Keratinocyte (primary cell): ENCODE measurements around the gene SIGLEC15. TPM values are rescaled to one million over a fixed set of nuclear protein-coding genes. Genes with fewer than 3 reads are reported as not detected.

Experiments used
- DNase-seq: peaks from one replicate; pipeline ENCODE4 v3.0.0-alpha.2; 2011; ENCODE audit warnings: low read depth, missing footprints, low spot score
- FAIRE-seq: peaks from 2 replicates; lab custom pipeline; 2011; peaks lifted over from hg19 to GRCh38; lab: Jason Lieb, UNC
- H2AFZ ChIP-seq: 2 replicates; pipeline ENCODE4 v1.6.0; 2012; ENCODE audit warnings: low read length, control low read depth, inconsistent platforms; ENCODE audit not compliant: control insufficient read depth
- H3K27ac ChIP-seq: 2 replicates; pipeline ENCODE4 v1.5.1; 2011; ENCODE audit warnings: low read length; ENCODE audit not compliant: control insufficient read depth, insufficient read depth
- H3K27me3 ChIP-seq: 3 replicates; pipeline ENCODE4 v1.6.0; 2011; ENCODE audit warnings: low read length; ENCODE audit not compliant: control insufficient read depth, insufficient read depth; ENCODE audit errors: extremely low read depth
- H3K36me3 ChIP-seq, 2 experiments: 2 replicates in 1 of 2; 3 replicates in 1 of 2; pipeline ENCODE4 v1.5.1; 2011; ENCODE audit warnings: low read length in 2 of 2, mild to moderate bottlenecking in 1 of 2; ENCODE audit not compliant: control insufficient read depth in 2 of 2, insufficient read depth in 2 of 2; ENCODE audit errors: extremely low read depth in 1 of 2
- H3K4me1 ChIP-seq: 3 replicates; pipeline ENCODE4 v1.5.1; 2011; ENCODE audit warnings: low read length; ENCODE audit not compliant: control insufficient read depth, insufficient read depth; ENCODE audit errors: extremely low read depth
- H3K4me2 ChIP-seq: 3 replicates; pipeline ENCODE4 v1.6.0; 2011; ENCODE audit warnings: low read depth, low read length; ENCODE audit not compliant: control insufficient read depth, insufficient read depth; ENCODE audit errors: extremely low read depth
- H3K4me3 ChIP-seq, 3 experiments: fragments of 200-600 bp in 1 of 3; sonication (generic) in 1 of 3; 2 replicates in 2 of 3; 3 replicates in 1 of 3; pipeline ENCODE4 v1.5.1; 2011 to 2016; ENCODE audit warnings: low read length in 3 of 3, mild to moderate bottlenecking in 3 of 3, control low read depth in 2 of 3, inconsistent platforms in 1 of 3, low read depth in 1 of 3, mixed read lengths in 1 of 3, mixed run types in 1 of 3, moderate library complexity in 1 of 3; ENCODE audit not compliant: control insufficient read depth in 2 of 3, insufficient read depth in 2 of 3; ENCODE audit errors: extremely low read depth in 1 of 3
- H3K79me2 ChIP-seq: 2 replicates; pipeline ENCODE4 v1.6.0; 2012; ENCODE audit warnings: low read length; ENCODE audit not compliant: control insufficient read depth, insufficient read depth
- H3K9ac ChIP-seq: 3 replicates; pipeline ENCODE4 v1.6.0; 2011; ENCODE audit warnings: low read length; ENCODE audit not compliant: control insufficient read depth, insufficient read depth; ENCODE audit errors: extremely low read depth
- H3K9me1 ChIP-seq: 3 replicates; pipeline ENCODE4 v1.6.0; 2011; ENCODE audit warnings: low read length; ENCODE audit not compliant: control insufficient read depth, insufficient read depth; ENCODE audit errors: extremely low read depth
- H3K9me3 ChIP-seq: 2 replicates; pipeline ENCODE4 v1.5.1; 2012; ENCODE audit warnings: low read depth, low read length; ENCODE audit not compliant: control insufficient read depth
- H4K20me1 ChIP-seq: 3 replicates; pipeline ENCODE4 v1.6.0; 2011; ENCODE audit warnings: low read length; ENCODE audit not compliant: control insufficient read depth, insufficient read depth; ENCODE audit errors: extremely low read depth
- CTCF ChIP-seq, 3 experiments: IDR thresholded peaks in 1 of 3; conservative IDR thresholded peaks in 1 of 3; optimal IDR thresholded peaks in 1 of 3; 2 replicates in 2 of 3; 3 replicates in 1 of 3; pipeline versions ENCODE3 to v1.5.1; 2011; ENCODE audit warnings: low read length in 3 of 3, mild to moderate bottlenecking in 3 of 3, moderate library complexity in 2 of 3, control low read depth in 1 of 3, inconsistent platforms in 1 of 3; ENCODE audit not compliant: insufficient read depth in 2 of 3; ENCODE audit errors: extremely low read depth in 1 of 3
- EZH2 ChIP-seq: IDR thresholded peaks from one replicate; pipeline ENCODE4 v1.6.1; 2012; ENCODE audit warnings: inconsistent platforms, mild to moderate bottlenecking, low read length, moderate library complexity
- dilution Hi-C: fragments of 300-500 bp; cut with MboI; formaldehyde crosslinking; loops from one replicate; pipeline ENCODE4 v1.7.0; 2020; ENCODE audit warnings: low sequenced_read_pairs; ENCODE audit not compliant: extremely low pct_ligation_motif_present
- polyA plus RNA-seq, 5 experiments: library from polyadenylated mRNA; depleted of rRNA in 3 of 5; stranded (reverse) in 3 of 5; stranded (forward) in 1 of 5; unstranded in 1 of 5; fragments of >200 nt; gene quantifications; 1 replicate in 1 of 5; 2 replicates in 3 of 5; 3 replicates in 1 of 5; pipeline versions ENCODE4 v1.2.1 to v1.2.3, GENCODE V29; 2011 to 2012; ENCODE audit warnings: missing spikeins in 2 of 5, low read depth in 1 of 5, low replicate concordance in 1 of 5

SIGLEC15 gene
- polyA plus RNA-seq, 1 donor (not counting 4 experiments of a cell fraction or from before 2014, with no cell fraction given) = not detected

- Histone ChIP-seq H3K4me1 (no peaks in the 10 kb centered on the region), H3K27ac (no peak overlapping the region), H3K4me2 (no peak overlapping the region), H3K27me3 (no peaks in the 10 kb centered on the region), H3K9me1 (no peaks in the 10 kb centered on the region), H2AFZ (no peak overlapping the region), H3K9ac (no peak overlapping the region), H4K20me1 (no peaks in the 10 kb centered on the region), H3K9me3 (no peaks in the 10 kb centered on the region), H3K36me3 (peaks cover 12 to 14% of the 10 kb centered on the region in 2 experiments), H3K4me3 (no peak overlapping the region), H3K79me2 (no peaks in the 10 kb centered on the region)
- TF ChIP-seq EZH2 (no peak), CTCF (optimal IDR thresholded peaks at IDR 0.05 in 1 of 3, IDR thresholded peaks at IDR 0.05 in 1 of 3, conservative IDR thresholded peaks at IDR 0.05 in 1 of 3; ENCODE audit: extremely low read depth in 1 of 3, insufficient read depth in 2 of 3, low read length in 3 of 3) (no peak)
- FAIRE-seq (no peak), DNase-seq (no peak)
- dilution Hi-C loops = no loop called here
Observed at GRCh38 chr18:45887585-45887984, 62.1 kb downstream of the SIGLEC15 start.

GRCh38 chr18:45889419-45890064, 64.1 kb downstream of the SIGLEC15 start:
- Histone ChIP-seq H3K4me3 (no peak overlapping the region), H3K27me3 (no peaks in the 10 kb centered on the region), H3K79me2 (no peaks in the 10 kb centered on the region), H4K20me1 (no peaks in the 10 kb centered on the region), H3K4me2 (no peak overlapping the region), H3K27ac (no peak overlapping the region), H3K36me3 (peaks cover 8% of the 10 kb centered on the region in 2 experiments), H3K9ac (no peak overlapping the region), H3K9me1 (no peaks in the 10 kb centered on the region), H3K4me1 (no peaks in the 10 kb centered on the region), H3K9me3 (no peaks in the 10 kb centered on the region), H2AFZ (no peak overlapping the region)
- TF ChIP-seq EZH2 = no peak
- no peak for TF ChIP-seq CTCF (optimal IDR thresholded peaks at IDR 0.05 in 1 of 3, IDR thresholded peaks at IDR 0.05 in 1 of 3, conservative IDR thresholded peaks at IDR 0.05 in 1 of 3; ENCODE audit: extremely low read depth in 1 of 3, insufficient read depth in 2 of 3, low read length in 3 of 3)
- dilution Hi-C loops = no loop called here
- DNase-seq (no peak), FAIRE-seq (no peak)
